CD14-positive monocyte (primary cell): ENCODE results near the gene FNBP1L. TPM values are rescaled to one million over a fixed set of nuclear protein-coding genes. Genes with fewer than 3 reads are reported as not detected.

ENCODE experiments used
- DNase-seq, 3 donors: peaks; one replicate each; pipeline ENCODE4 v3.0.0-alpha.2; 2011 to 2022
- H2AFZ ChIP-seq: 2 replicates; pipeline ENCODE4 v1.6.0; 2012; ENCODE audit warnings: mild to moderate bottlenecking, low read depth, low read length, inconsistent platforms; ENCODE audit not compliant: insufficient read depth, poor library complexity, severe bottlenecking
- H3K27ac ChIP-seq, 2 donors: 1 replicate in 1 of 2; 2 replicates in 1 of 2; pipeline ENCODE4 v1.5.1; 2012 to 2013; ENCODE audit warnings: low read length in 2 of 2, control low read depth in 1 of 2, inconsistent platforms in 1 of 2, low read depth in 1 of 2, mild to moderate bottlenecking in 1 of 2
- H3K27me3 ChIP-seq, 2 donors: one replicate each; pipeline versions ENCODE4 v1.6.0 to v1.6.1; 2011 to 2013; ENCODE audit warnings: low read length in 2 of 2; ENCODE audit not compliant: control insufficient read depth in 2 of 2, insufficient read depth in 2 of 2
- H3K36me3 ChIP-seq, 2 donors: replicated peaks in 1 of 2; 1 replicate in 1 of 2; 2 replicates in 1 of 2; pipeline versions ENCODE4 v1.5.1 to v1.6.1; 2012 to 2013; ENCODE audit warnings: low read length in 2 of 2, control low read depth in 1 of 2, inconsistent platforms in 1 of 2, mild to moderate bottlenecking in 1 of 2; ENCODE audit not compliant: insufficient read depth in 2 of 2, control insufficient read depth in 1 of 2
- H3K4me1 ChIP-seq, 2 donors: 1 replicate in 1 of 2; 2 replicates in 1 of 2; pipeline versions ENCODE4 v1.5.1 to v1.6.1; 2012 to 2013; ENCODE audit warnings: low read length in 2 of 2, control low read depth in 1 of 2, inconsistent platforms in 1 of 2, mild to moderate bottlenecking in 1 of 2, moderate library complexity in 1 of 2; ENCODE audit not compliant: insufficient read depth in 2 of 2, control insufficient read depth in 1 of 2
- H3K4me2 ChIP-seq: replicated peaks from 2 replicates; pipeline ENCODE3; 2012; ENCODE audit warnings: low read length, moderate library complexity, mild to moderate bottlenecking; ENCODE audit not compliant: poor library complexity, severe bottlenecking; ENCODE audit errors: extremely low read depth
- H3K4me3 ChIP-seq, 3 experiments: fragments of 200-600 bp in 1 of 3; sonication (generic) in 1 of 3; replicated peaks in 1 of 3; 1 replicate in 2 of 3; 2 replicates in 1 of 3; pipeline ENCODE4 v1.5.1; 2011 to 2013; ENCODE audit warnings: low read length in 3 of 3, mild to moderate bottlenecking in 3 of 3, control low read depth in 2 of 3, low read depth in 2 of 3, inconsistent platforms in 1 of 3, moderate library complexity in 1 of 3
- H3K79me2 ChIP-seq: 2 replicates; pipeline ENCODE4 v1.6.0; 2012; ENCODE audit warnings: mild to moderate bottlenecking, control low read depth, inconsistent platforms, low read length, moderate library complexity; ENCODE audit not compliant: insufficient read depth
- H3K9ac ChIP-seq: 2 replicates; pipeline ENCODE4 v1.6.0; 2017; ENCODE audit warnings: low read length, mild to moderate bottlenecking; ENCODE audit not compliant: insufficient read depth, poor library complexity, severe bottlenecking
- H3K9me3 ChIP-seq, 2 donors: replicated peaks in 1 of 2; 1 replicate in 1 of 2; 2 replicates in 1 of 2; pipeline versions ENCODE4 v1.5.1 to v1.6.1; 2012 to 2013; ENCODE audit warnings: low read length in 2 of 2, control low read depth in 1 of 2; ENCODE audit not compliant: control insufficient read depth in 1 of 2, insufficient read depth in 1 of 2
- H4K20me1 ChIP-seq: 2 replicates; pipeline ENCODE4 v1.6.0; 2012; ENCODE audit warnings: mild to moderate bottlenecking, low read length, control low read depth, moderate library complexity; ENCODE audit not compliant: insufficient read depth
- H3K27ac Mint-ChIP-seq, 7 donors: one replicate each; pipeline ENCODE4 v1.8.0; 2020; ENCODE audit warnings: mild to moderate bottlenecking in 7 of 7, mixed read lengths in 7 of 7, moderate library complexity in 6 of 7, inconsistent platforms in 2 of 7
- H3K27me3 Mint-ChIP-seq, 3 donors: one replicate each; pipeline ENCODE4 v1.8.0; 2021 to 2022; ENCODE audit warnings: low read depth in 3 of 3, mild to moderate bottlenecking in 3 of 3, mixed read lengths in 3 of 3, moderate library complexity in 3 of 3, inconsistent platforms in 1 of 3
- H3K36me3 Mint-ChIP-seq, 2 donors: one replicate each; pipeline ENCODE4 v1.8.0; 2020; ENCODE audit warnings: mixed read lengths in 2 of 2, inconsistent platforms in 1 of 2, mild to moderate bottlenecking in 1 of 2
- H3K4me1 Mint-ChIP-seq: one replicate; pipeline ENCODE4 v1.8.0; 2020; ENCODE audit warnings: mild to moderate bottlenecking, mixed read lengths
- H3K4me3 Mint-ChIP-seq, 2 donors: one replicate each; pipeline ENCODE4 v1.8.0; 2020; ENCODE audit warnings: mild to moderate bottlenecking in 2 of 2, mixed read lengths in 2 of 2, moderate library complexity in 1 of 2
- H3K9me3 Mint-ChIP-seq, 7 donors: one replicate each; pipeline ENCODE4 v1.8.0; 2020 to 2022; ENCODE audit warnings: mixed read lengths in 7 of 7, mild to moderate bottlenecking in 6 of 7, moderate library complexity in 6 of 7, inconsistent platforms in 2 of 7
- CTCF ChIP-seq: fragments of 200-600 bp; IDR thresholded peaks from one replicate; pipeline ENCODE4 v1.8.0; 2022; ENCODE audit warnings: antibody characterized with exemption, mild to moderate bottlenecking
- WGBS: methylation state at CpG from one replicate; pipeline ENCODE4 v1.1.5; 2013; ENCODE audit warnings: missing lambda C conversion rate; ENCODE audit not compliant: insufficient coverage; 5-methylcytosine and 5-hydroxymethylcytosine counted together
- intact Hi-C, 2 donors: fragments of 100-400 bp; cut with micrococcal nuclease; formaldehyde crosslinking; loops; one replicate each; pipeline versions ENCODE4 v1.15.0 to v1.15.1; 2023
- polyA plus RNA-seq, 3 donors: library from polyadenylated mRNA; depleted of rRNA in 1 of 3; unstranded in 2 of 3; stranded (reverse) in 1 of 3; fragments of 300-500 nt in 2 of 3; fragments of >200 nt in 1 of 3; fragmentation: Illumina TruSeq in 2 of 3; gene quantifications; 1 replicate in 2 of 3; 2 replicates in 1 of 3; pipeline ENCODE4 v1.2.3, GENCODE V29; 2012 to 2021

FNBP1L gene
- polyA plus RNA-seq, 3 donors = 0.15 to 0.32 (median 0.28) TPM

- H3K27ac ChIP-seq = no peak overlapping the region
- H3K9me3 Mint-ChIP-seq = peaks cover 0 to 4% (median under 1%) of the 10 kb centered on the region in 7 donors
- no peak for TF ChIP-seq CTCF
- H3K4me2 ChIP-seq = no peak overlapping the region
- 100% methylated on average over 4 of the region's 8 CpGs for WGBS
- H3K4me3 Mint-ChIP-seq = no peak overlapping the region
- H3K4me3 ChIP-seq = no peak overlapping the region
- peaks cover 3% of the 10 kb centered on the region for H3K4me1 Mint-ChIP-seq
- intact Hi-C loops = no loop called here
- no peaks in the 10 kb centered on the region for H3K9me3 ChIP-seq
- peaks cover 6 to 8% of the 10 kb centered on the region in 2 donors for H3K36me3 Mint-ChIP-seq
- no peak overlapping the region for H3K9ac ChIP-seq
- no peak overlapping the region for H3K27ac Mint-ChIP-seq
- no peaks in the 10 kb centered on the region for H3K27me3 ChIP-seq
- no peaks in the 10 kb centered on the region for H3K79me2 ChIP-seq
- H2AFZ ChIP-seq = no peak overlapping the region
- DNase-seq = no peak
- H4K20me1 ChIP-seq = no peaks in the 10 kb centered on the region
- H3K4me1 ChIP-seq = no peaks in the 10 kb centered on the region
- H3K36me3 ChIP-seq = no peaks in the 10 kb centered on the region
- H3K27me3 Mint-ChIP-seq = peaks cover 0 to under 1% (median 0%) of the 10 kb centered on the region in 3 donors
These were observed 56.5 kb downstream of the FNBP1L start for GRCh38 chr1:93504247-93505033.

- Histone ChIP-seq H3K79me2 (no peaks in the 10 kb centered on the region), H3K27ac (no peak overlapping the region), H3K27me3 (no peaks in the 10 kb centered on the region), H3K4me2 (no peak overlapping the region), H2AFZ (no peak overlapping the region), H4K20me1 (no peaks in the 10 kb centered on the region), H3K4me1 (no peaks in the 10 kb centered on the region), H3K36me3 (no peaks in the 10 kb centered on the region), H3K4me3 (no peak overlapping the region), H3K9ac (no peak overlapping the region), H3K9me3 (no peaks in the 10 kb centered on the region)
- peaks cover 0 to 1% (median 0%) of the 10 kb centered on the region in 3 donors for H3K27me3 Mint-ChIP-seq
- H3K9me3 Mint-ChIP-seq = peaks cover 4 to 15% (median 8%) of the 10 kb centered on the region in 7 donors
- TF ChIP-seq CTCF = no peak
- intact Hi-C loops = no loop called here
- H3K4me3 Mint-ChIP-seq = no peak overlapping the region
- H3K4me1 Mint-ChIP-seq = peaks cover 3% of the 10 kb centered on the region
- no peak for DNase-seq
- 52% methylated on average over 2 of the region's 3 CpGs for WGBS
- H3K27ac Mint-ChIP-seq = no peak overlapping the region
- peaks cover 6 to 12% of the 10 kb centered on the region in 2 donors for H3K36me3 Mint-ChIP-seq
These were observed 58.2 kb downstream of the FNBP1L start for GRCh38 chr1:93506126-93506525.
